ENCODE measurements around the gene SYNPO2.

DNA sequence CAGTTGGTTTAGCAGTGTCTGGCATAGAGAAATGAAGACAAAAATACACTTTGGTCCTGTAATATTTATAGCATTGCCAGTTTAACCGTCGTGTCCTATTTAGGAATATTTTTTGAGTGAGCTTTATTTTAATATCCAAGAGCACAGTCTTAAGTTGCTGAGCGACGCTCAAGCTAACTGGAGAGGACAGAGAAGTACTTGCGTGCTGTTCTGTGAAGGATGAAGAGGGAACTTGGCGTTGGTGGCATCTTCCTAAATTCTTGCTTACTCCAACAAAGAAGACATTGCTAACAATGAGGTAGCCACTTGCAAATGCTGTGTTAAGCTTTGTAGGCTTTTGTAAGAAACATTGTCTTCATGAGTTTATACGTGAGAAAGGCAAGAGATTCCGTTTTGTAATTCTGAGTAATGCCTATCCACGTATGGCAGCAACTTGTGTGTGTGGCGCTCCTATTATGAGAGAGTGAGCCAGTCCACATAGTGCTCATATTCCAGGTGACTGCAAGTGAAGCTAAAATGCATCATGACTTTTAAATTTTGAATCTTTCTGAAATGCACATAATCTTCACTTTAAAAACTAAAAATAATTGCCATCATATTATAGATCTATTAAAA is 50.6 kb downstream of the SYNPO2 start:
- TF ChIP-seq, protein P1, sequence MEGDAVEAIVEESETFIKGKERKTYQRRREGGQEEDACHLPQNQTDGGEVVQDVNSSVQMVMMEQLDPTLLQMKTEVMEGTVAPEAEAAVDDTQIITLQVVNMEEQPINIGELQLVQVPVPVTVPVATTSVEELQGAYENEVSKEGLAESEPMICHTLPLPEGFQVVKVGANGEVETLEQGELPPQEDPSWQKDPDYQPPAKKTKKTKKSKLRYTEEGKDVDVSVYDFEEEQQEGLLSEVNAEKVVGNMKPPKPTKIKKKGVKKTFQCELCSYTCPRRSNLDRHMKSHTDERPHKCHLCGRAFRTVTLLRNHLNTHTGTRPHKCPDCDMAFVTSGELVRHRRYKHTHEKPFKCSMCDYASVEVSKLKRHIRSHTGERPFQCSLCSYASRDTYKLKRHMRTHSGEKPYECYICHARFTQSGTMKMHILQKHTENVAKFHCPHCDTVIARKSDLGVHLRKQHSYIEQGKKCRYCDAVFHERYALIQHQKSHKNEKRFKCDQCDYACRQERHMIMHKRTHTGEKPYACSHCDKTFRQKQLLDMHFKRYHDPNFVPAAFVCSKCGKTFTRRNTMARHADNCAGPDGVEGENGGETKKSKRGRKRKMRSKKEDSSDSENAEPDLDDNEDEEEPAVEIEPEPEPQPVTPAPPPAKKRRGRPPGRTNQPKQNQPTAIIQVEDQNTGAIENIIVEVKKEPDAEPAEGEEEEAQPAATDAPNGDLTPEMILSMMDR (conservative IDR thresholded peaks at IDR 0.05 in 1 of 2, IDR thresholded peaks at IDR 0.05 in 1 of 2; ENCODE audit: extremely low read depth in 1 of 2, insufficient read depth in 1 of 2, low read depth in 1 of 2, low read length in 2 of 2), result no peak
- no peak for TF ChIP-seq EZH2 (IDR thresholded peaks at IDR 0.05; ENCODE audit: borderline replicate concordance, low read length)

All from mammary epithelial cell (primary cell).